PC-3 (cell line): ENCODE results near the gene MYO10. TPM values are rescaled to one million over a fixed set of nuclear protein-coding genes. Genes with fewer than 3 reads are reported as not detected.

Source experiments
- ATAC-seq: fragments of 200-7000 bp; cut with Tn5 transposase; 2 replicates; pipeline ENCODE4 v1.9.1; 2020; ENCODE audit warnings: mild to moderate bottlenecking, moderate library complexity
- BruUV-seq: library from RNA; stranded (reverse); fragments of 400-500 nt; replicated peaks from 2 replicates; lab custom pipeline; 2021; lab: Mats Ljungman, UMichigan
- CTCF ChIA-PET: fragments of 300-600 bp; sonication (Branson Sonifier 250); formaldehyde crosslinking; loops from one replicate; lab custom pipeline; 2022; ENCODE audit warnings: antibody characterized with exemption; lab: Charles Lee
- POLR2A ChIA-PET: fragments of 300-600 bp; sonication (Branson Sonifier 250); formaldehyde crosslinking; loops from one replicate; lab custom pipeline; 2022; ENCODE audit warnings: antibody characterized with exemption; ENCODE audit not compliant: unreplicated experiment; lab: Charles Lee
- DNase-seq: peaks from one replicate; pipeline ENCODE4 v3.0.0-alpha.2; 2015
- H2AFZ ChIP-seq: fragments of 300-600 bp; sonication (generic); 2 replicates; pipeline ENCODE4 v1.6.0; 2016; ENCODE audit warnings: antibody characterized with exemption, low read length
- H3F3A ChIP-seq: fragments of 300-600 bp; sonication (generic); one replicate; pipeline ENCODE4 v1.6.0; 2017; ENCODE audit warnings: antibody characterized with exemption, low read length, control low read depth, mild to moderate bottlenecking; ENCODE audit not compliant: unreplicated experiment
- H3K27ac ChIP-seq: fragments of 300-600 bp; sonication (generic); 2 replicates; pipeline ENCODE4 v1.5.1; 2016; ENCODE audit warnings: mild to moderate bottlenecking, low read length
- H3K27me3 ChIP-seq: fragments of 300-600 bp; sonication (generic); 2 replicates; pipeline ENCODE4 v1.6.1; 2016; ENCODE audit warnings: low read length, mixed read lengths
- H3K36me3 ChIP-seq: fragments of 300-600 bp; sonication (generic); 2 replicates; pipeline ENCODE4 v1.6.1; 2016; ENCODE audit warnings: low read depth, mixed run types, low read length, mixed read lengths
- H3K4me1 ChIP-seq: fragments of 300-600 bp; sonication (generic); 2 replicates; pipeline ENCODE4 v1.5.1; 2016; ENCODE audit warnings: low read length; ENCODE audit not compliant: insufficient read depth
- H3K4me2 ChIP-seq: fragments of 300-600 bp; sonication (generic); 2 replicates; pipeline ENCODE4 v1.6.0; 2016; ENCODE audit warnings: low read length
- H3K4me3 ChIP-seq: fragments of 300-600 bp; sonication (generic); 2 replicates; pipeline ENCODE4 v1.5.1; 2016; ENCODE audit warnings: mild to moderate bottlenecking, low read length, mixed read lengths
- H3K79me2 ChIP-seq: fragments of 300-600 bp; sonication (generic); 2 replicates; pipeline ENCODE4 v1.6.1; 2017; ENCODE audit warnings: low read length, mixed read lengths
- H3K9ac ChIP-seq: fragments of 300-600 bp; sonication (generic); 2 replicates; pipeline ENCODE4 v1.6.0; 2016; ENCODE audit warnings: mild to moderate bottlenecking, low read length
- H3K9me2 ChIP-seq: fragments of 300-600 bp; sonication (generic); replicated peaks from 2 replicates; pipeline ENCODE4 v1.6.1; 2016; ENCODE audit warnings: mixed run types, low read length, mixed read lengths
- H3K9me3 ChIP-seq: fragments of 300-600 bp; sonication (generic); 2 replicates; pipeline ENCODE4 v1.6.1; 2016; ENCODE audit warnings: low read length, mixed read lengths
- H4K20me1 ChIP-seq: fragments of 300-600 bp; sonication (generic); 2 replicates; pipeline ENCODE4 v1.6.1; 2016; ENCODE audit warnings: low read length, mixed read lengths
- CTCF ChIP-seq: fragments of 300-600 bp; sonication (generic); conservative IDR thresholded peaks from 2 replicates; pipeline ENCODE4 v1.5.1; 2017; ENCODE audit warnings: antibody characterized with exemption, low read depth, mild to moderate bottlenecking, low read length
- EZH2 ChIP-seq: fragments of 300-600 bp; sonication (generic); IDR thresholded peaks from one replicate; pipeline ENCODE4 v1.6.1; 2017; ENCODE audit warnings: antibody characterized with exemption, mild to moderate bottlenecking, low read length; ENCODE audit not compliant: unreplicated experiment
- EZH2phosphoT487 ChIP-seq: fragments of 300-600 bp; sonication (generic); IDR thresholded peaks from 2 replicates; pipeline ENCODE4 v1.6.1; 2018; ENCODE audit warnings: mild to moderate bottlenecking, antibody characterized with exemption, low read length, borderline replicate concordance
- intact Hi-C: fragments of 100-400 bp; cut with micrococcal nuclease; formaldehyde crosslinking; loops from 2 replicates; pipeline ENCODE4 v1.9.0; 2023
- total RNA-seq: library from RNA; depleted of rRNA; stranded (reverse); fragments of >200 nt; gene quantifications from 2 replicates; pipeline ENCODE4 v1.2.3, GENCODE V29; 2014

Gene MYO10
- total RNA-seq, 1 experiment from 2014 or later, result 52.3 TPM

- H3K9me2 ChIP-seq, result no peaks in the 10 kb centered on the region
- no peaks in the 10 kb centered on the region for H3K4me1 ChIP-seq
- no peak overlapping the region for H3K4me3 ChIP-seq
- intact Hi-C loops, result no loop called here
- peaks cover 36% of the 10 kb centered on the region for H3K36me3 ChIP-seq
- no peak overlapping the region for H3K9ac ChIP-seq
- H3K4me2 ChIP-seq, result no peak overlapping the region
- ChIA-PET CTCF (no interaction called here), POLR2A (no interaction called here)
- DNase-seq, result no peak
- no peaks in the 10 kb centered on the region for H3K27me3 ChIP-seq
- no peaks in the 10 kb centered on the region for H3F3A ChIP-seq
- H4K20me1 ChIP-seq, result no peaks in the 10 kb centered on the region
- BruUV-seq, result no TSS peak
- no peak for ATAC-seq
- H3K9me3 ChIP-seq, result no peaks in the 10 kb centered on the region
- H3K79me2 ChIP-seq, result no peaks in the 10 kb centered on the region
- TF ChIP-seq EZH2 (no peak), CTCF (no peak), EZH2phosphoT487 (no peak)
- H3K27ac ChIP-seq, result no peak overlapping the region
- no peak overlapping the region for H2AFZ ChIP-seq
Measured at GRCh38 chr5:16664368-16664767, 271.7 kb downstream of the MYO10 start.

- no peak for ATAC-seq
- H3K9ac ChIP-seq, result no peak overlapping the region
- peaks cover 35% of the 10 kb centered on the region for H3K36me3 ChIP-seq
- no peaks in the 10 kb centered on the region for H3K4me1 ChIP-seq
- intact Hi-C loops, result no loop called here
- H3F3A ChIP-seq, result no peaks in the 10 kb centered on the region
- ChIA-PET CTCF (no interaction called here), POLR2A (interaction anchor here (0.6 kb wide), 1 partner anchor 181 kb away, joined by 4 read pairs; no protein-coding TSS in a partner anchor)
- H3K79me2 ChIP-seq, result no peaks in the 10 kb centered on the region
- no peak for DNase-seq
- H3K27ac ChIP-seq, result no peak overlapping the region
- H2AFZ ChIP-seq, result no peak overlapping the region
- H4K20me1 ChIP-seq, result no peaks in the 10 kb centered on the region
- H3K9me3 ChIP-seq, result no peaks in the 10 kb centered on the region
- no TSS peak for BruUV-seq
- H3K9me2 ChIP-seq, result no peaks in the 10 kb centered on the region
- no peaks in the 10 kb centered on the region for H3K27me3 ChIP-seq
- no peak overlapping the region for H3K4me2 ChIP-seq
- H3K4me3 ChIP-seq, result no peak overlapping the region
- TF ChIP-seq EZH2phosphoT487 (no peak), EZH2 (no peak), CTCF (no peak)
Measured at GRCh38 chr5:16663840-16664239, 272.2 kb downstream of the MYO10 start.

GRCh38 chr5:16661713-16662112, 274.4 kb downstream of the MYO10 start:
- Histone ChIP-seq H3K4me2 (no peak overlapping the region), H3K9ac (no peak overlapping the region), H3K27me3 (no peaks in the 10 kb centered on the region), H3K36me3 (peaks cover 19% of the 10 kb centered on the region), H2AFZ (no peak overlapping the region), H3K79me2 (no peaks in the 10 kb centered on the region), H3K9me3 (no peaks in the 10 kb centered on the region), H3K4me3 (no peak overlapping the region), H3K27ac (no peak overlapping the region), H3K9me2 (no peaks in the 10 kb centered on the region), H3K4me1 (no peaks in the 10 kb centered on the region), H4K20me1 (no peaks in the 10 kb centered on the region), H3F3A (no peaks in the 10 kb centered on the region)
- intact Hi-C loops, result no loop called here
- ATAC-seq (no peak), DNase-seq (no peak)
- BruUV-seq, result no TSS peak
- TF ChIP-seq CTCF (no peak), EZH2phosphoT487 (no peak), EZH2 (no peak)
- POLR2A ChIA-PET, result no interaction called here
- CTCF ChIA-PET, result no interaction called here
